SK-N-MC (cell line): ENCODE results near the gene FXYD7.
"Not testable (repeated sequence)": the region's sequence is repeated elsewhere in the genome, so short reads cannot be mapped to it uniquely, and the experiment has no call there.

Experiments used
- DNase-seq: peaks from one replicate; pipeline ENCODE4 v3.0.0-alpha.2; 2011; ENCODE audit warnings: low read depth, low spot score
- H3K27ac ChIP-seq: fragments of 200-600 bp; sonication (generic); 2 replicates; pipeline ENCODE4 v1.5.1; 2016; ENCODE audit warnings: mixed run types
- H3K36me3 ChIP-seq: fragments of 200-600 bp; sonication (generic); 2 replicates; pipeline ENCODE4 v1.6.1; 2017; ENCODE audit warnings: antibody characterized with exemption, low read length, mixed read lengths; ENCODE audit not compliant: insufficient read depth
- H3K4me3 ChIP-seq: fragments of 200-600 bp; sonication (generic); 2 replicates; pipeline ENCODE4 v1.5.1; 2016
- H3K9ac ChIP-seq: fragments of 200-600 bp; sonication (generic); 2 replicates; pipeline ENCODE4 v1.8.0; 2017; ENCODE audit warnings: mixed run types, mixed read lengths; ENCODE audit not compliant: insufficient read length
- H3K9me3 ChIP-seq: fragments of 200-600 bp; sonication (generic); 2 replicates; pipeline ENCODE4 v1.6.1; 2017; ENCODE audit warnings: low read depth, mild to moderate bottlenecking, antibody characterized with exemption, low read length, moderate library complexity, mixed read lengths
- EZH2 ChIP-seq: fragments of 200-600 bp; sonication (generic); IDR thresholded peaks from one replicate; pipeline ENCODE4 v1.6.1; 2017; ENCODE audit warnings: antibody characterized with exemption
- FOXP2 ChIP-seq: optimal IDR thresholded peaks from 2 replicates; pipeline ENCODE3; 2011; ENCODE audit warnings: mild to moderate bottlenecking, moderate library complexity; ENCODE audit not compliant: insufficient read depth; ENCODE audit errors: extremely low read length, control extremely low read depth
- POLR2AphosphoS5 ChIP-seq: IDR thresholded peaks from 2 replicates; pipeline ENCODE4 v1.6.1; 2012; ENCODE audit warnings: mild to moderate bottlenecking, low read depth, low read length, borderline replicate concordance

The FXYD7 gene

GRCh38 chr19:35128398-35129057 lies 14.5 kb upstream of the FXYD7 start:
- Histone ChIP-seq H3K4me3 (no peak overlapping the region), H3K36me3 (no peaks in the 10 kb centered on the region), H3K9ac (no peak overlapping the region), H3K9me3 (no peaks in the 10 kb centered on the region), H3K27ac (no peak overlapping the region)
- no peak for TF ChIP-seq EZH2
- TF ChIP-seq POLR2AphosphoS5 = no peak
- TF ChIP-seq FOXP2 = no peak
- DNase-seq = no peak

- not testable (repeated sequence) for H3K36me3 ChIP-seq, H3K4me3 ChIP-seq, H3K9me3 ChIP-seq, DNase-seq, H3K27ac ChIP-seq, H3K9ac ChIP-seq
Observed at GRCh38 chr19:35129724-35130274, 13.3 kb upstream of the FXYD7 start.

DNA sequence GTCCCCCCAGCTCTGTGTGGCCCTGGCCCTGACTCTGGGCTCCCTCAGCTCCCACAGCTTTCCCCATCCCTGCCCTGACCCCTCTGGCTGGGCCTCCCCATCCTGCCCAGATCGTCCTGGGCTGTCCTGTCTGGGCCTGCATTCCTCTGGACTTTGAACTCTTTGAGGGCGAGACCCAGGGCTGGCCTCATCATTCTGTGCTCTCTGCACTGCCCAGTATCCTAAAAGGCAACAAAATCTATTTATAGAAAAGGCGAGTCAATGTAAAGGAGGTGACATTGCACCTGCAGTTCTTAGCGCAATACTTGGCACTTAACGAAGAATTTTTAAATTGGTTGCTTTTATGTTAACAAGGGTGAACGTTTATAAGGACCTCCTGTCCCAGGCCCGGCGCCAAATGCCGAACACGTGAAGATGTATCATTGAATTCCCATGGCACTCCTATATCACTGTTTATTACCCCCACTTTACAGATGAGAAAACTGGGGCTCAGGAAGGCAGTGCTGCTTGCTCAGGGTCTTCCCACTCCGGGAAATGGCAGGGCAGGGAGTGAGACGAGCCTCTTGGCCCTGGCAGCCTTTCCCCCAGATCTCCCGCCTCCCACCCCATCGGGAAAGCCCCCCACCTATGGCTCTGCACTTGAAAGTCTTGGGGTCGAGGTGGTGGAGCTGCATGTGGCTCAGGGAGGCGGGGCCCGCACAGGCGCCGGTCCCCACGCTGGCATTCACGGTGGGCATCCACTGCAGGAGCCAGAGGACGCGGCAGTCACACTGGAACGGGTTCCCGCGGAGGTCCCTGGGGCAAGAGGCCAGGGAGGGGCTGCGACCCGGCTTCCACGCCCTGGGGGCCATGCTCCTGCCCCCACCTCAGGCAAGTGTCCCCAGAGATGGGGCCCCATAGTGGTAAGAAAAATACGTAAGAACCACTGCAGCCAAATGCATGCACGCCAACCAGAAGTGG lies 12.0 kb upstream of the FXYD7 start:
- H3K9me3 ChIP-seq = no peaks in the 10 kb centered on the region
- H3K27ac ChIP-seq = no peak overlapping the region
- TF ChIP-seq FOXP2 (no peak), POLR2AphosphoS5 (no peak), EZH2 (no peak)
- no peak overlapping the region for H3K9ac ChIP-seq
- no peaks in the 10 kb centered on the region for H3K36me3 ChIP-seq
- no peak for DNase-seq
- no peak overlapping the region for H3K4me3 ChIP-seq

DNA sequence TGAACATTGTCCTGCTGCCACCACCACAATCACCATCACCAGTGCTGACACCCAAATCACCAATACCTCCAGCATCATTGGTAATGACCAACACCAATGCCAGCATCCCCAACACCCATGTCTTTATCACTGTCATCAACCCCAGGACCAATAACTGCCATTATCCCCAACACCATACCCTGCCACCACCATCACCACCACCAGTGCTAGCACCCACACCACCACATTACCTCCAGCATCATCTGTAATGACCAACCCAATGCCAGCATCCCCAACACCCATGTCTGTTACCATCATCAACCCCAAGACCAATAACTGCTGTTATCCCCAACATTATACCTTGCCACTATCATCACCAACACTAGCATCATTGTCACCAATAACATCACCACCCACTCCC lies 10.8 kb upstream of the FXYD7 start:
- no peak overlapping the region for H3K4me3 ChIP-seq
- DNase-seq = no peak
- no peak for TF ChIP-seq FOXP2
- TF ChIP-seq POLR2AphosphoS5 = no peak
- no peak for TF ChIP-seq EZH2

GRCh38 chr19:35133826-35134225 lies 9.2 kb upstream of the FXYD7 start:
- no peak for TF ChIP-seq EZH2
- no peak overlapping the region for H3K27ac ChIP-seq
- H3K9me3 ChIP-seq = no peaks in the 10 kb centered on the region
- no peak overlapping the region for H3K4me3 ChIP-seq
- no peak overlapping the region for H3K9ac ChIP-seq
- H3K36me3 ChIP-seq = no peaks in the 10 kb centered on the region
- no peak for DNase-seq

More for the DNA sequence above, 10.8 kb upstream of the FXYD7 start:
- no peaks in the 10 kb centered on the region for H3K9me3 ChIP-seq
- no peaks in the 10 kb centered on the region for H3K36me3 ChIP-seq
- no peak overlapping the region for H3K27ac ChIP-seq
- H3K9ac ChIP-seq = no peak overlapping the region

DNA sequence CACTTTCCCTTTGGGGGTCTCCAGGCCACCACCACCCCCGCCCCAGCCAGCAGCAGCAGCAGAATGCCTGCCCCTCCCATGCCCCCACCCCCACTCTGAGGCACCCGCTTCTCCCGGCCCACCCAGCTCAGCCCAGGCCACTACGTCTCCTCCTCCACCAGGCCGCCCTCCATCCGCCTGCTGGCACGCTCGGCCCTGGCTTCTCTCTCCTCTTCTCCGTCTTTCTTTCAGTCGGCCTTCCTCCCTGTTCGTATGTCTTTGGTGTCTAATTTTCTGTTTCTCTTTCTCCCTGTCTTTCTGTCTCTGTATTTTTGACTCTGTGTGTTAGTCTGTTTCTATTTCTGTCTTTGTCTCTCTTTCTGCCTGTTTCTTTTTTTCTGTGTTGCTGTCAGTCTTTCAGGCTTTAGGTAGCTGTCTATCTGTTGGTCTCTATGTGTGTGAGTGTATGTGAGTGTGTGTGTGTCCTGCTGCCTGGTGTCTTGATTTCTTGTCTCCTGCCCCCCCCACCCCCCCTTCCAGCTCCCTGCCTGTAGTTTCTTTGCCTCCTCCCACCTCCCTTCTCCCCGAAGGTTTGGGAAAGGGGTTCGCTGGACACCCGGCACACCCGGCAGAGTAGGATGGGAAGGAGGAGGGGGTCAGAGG lies 8.3 kb upstream of the FXYD7 start, which contains the start of gene LGI4:
LGI4 (minus strand) TSS at position 459 of the 642 bp plus-strand sequence; CDS start at position 80, 379 bp downstream.
- no peaks in the 10 kb centered on the region for H3K36me3 ChIP-seq
- no peak for DNase-seq
- H3K27ac ChIP-seq = no peak within 1 kb of the TSS
- H3K9ac ChIP-seq = no peak within 1 kb of the TSS
- TF ChIP-seq POLR2AphosphoS5 = no peak
- TF ChIP-seq EZH2 = no peak
- TF ChIP-seq FOXP2 = no peak
- no peak within 1 kb of the TSS for H3K4me3 ChIP-seq
- no peaks in the 10 kb centered on the region for H3K9me3 ChIP-seq

- DNase-seq = no peak
- Histone ChIP-seq H3K9ac (no peak overlapping the region), H3K4me3 (no peak overlapping the region), H3K27ac (no peak overlapping the region), H3K9me3 (no peaks in the 10 kb centered on the region), H3K36me3 (no peaks in the 10 kb centered on the region)
- TF ChIP-seq POLR2AphosphoS5 (no peak), FOXP2 (no peak), EZH2 (no peak)
Observed at GRCh38 chr19:35135389-35135909, 7.6 kb upstream of the FXYD7 start.

- H3K27ac ChIP-seq = no peak overlapping the region
- no peaks in the 10 kb centered on the region for H3K9me3 ChIP-seq
- no peak overlapping the region for H3K9ac ChIP-seq
- no peak overlapping the region for H3K4me3 ChIP-seq
- no peaks in the 10 kb centered on the region for H3K36me3 ChIP-seq
- TF ChIP-seq POLR2AphosphoS5 = no peak
- no peak for TF ChIP-seq EZH2
- TF ChIP-seq FOXP2 = no peak
- no peak for DNase-seq
Observed at GRCh38 chr19:35136231-35136630, 6.8 kb upstream of the FXYD7 start.
